Measurements from ENCODE around the gene CC2D1A.
A peak's percentile ranks its signal among the peaks of the same experiment; 100 is the strongest.

The CC2D1A gene

GRCh38 chr19:13899912-13900584 is 6.0 kb upstream of the CC2D1A start:
- Histone ChIP-seq H3K9ac (ENCODE audit: low read length) (no peak overlapping the region), H3K27me3 (ENCODE audit: control insufficient read depth, insufficient read depth, low read length) (no peaks in the 10 kb centered on the region), H3K27ac (ENCODE audit: low read depth, low read length) (no peak overlapping the region), H3K4me3 (ENCODE audit: low read length) (no peak overlapping the region), H3K36me3 (ENCODE audit: control insufficient read depth, insufficient read depth, low read length) (no peaks in the 10 kb centered on the region), H3K4me1 (ENCODE audit: control insufficient read depth, insufficient read depth, low read length) (no peaks in the 10 kb centered on the region)

- H3K9ac ChIP-seq (ENCODE audit: low read length) = no peak overlapping the region
- H3K27me3 ChIP-seq (ENCODE audit: control insufficient read depth, insufficient read depth, low read length) = no peaks in the 10 kb centered on the region
- H3K36me3 ChIP-seq (ENCODE audit: control insufficient read depth, insufficient read depth, low read length) = no peaks in the 10 kb centered on the region
- peaks cover 7% of the 10 kb centered on the region for H3K4me1 ChIP-seq (ENCODE audit: control insufficient read depth, insufficient read depth, low read length)
- no peak overlapping the region for H3K4me3 ChIP-seq (ENCODE audit: low read length)
- no peak overlapping the region for H3K27ac ChIP-seq (ENCODE audit: low read depth, low read length)
These were observed 2.9 kb upstream of the CC2D1A start for GRCh38 chr19:13902993-13903555.

GRCh38 chr19:13906521-13906904 is 512 bp downstream of the CC2D1A start:
- no peaks in the 10 kb centered on the region for H3K27me3 ChIP-seq (ENCODE audit: control insufficient read depth, insufficient read depth, low read length)
- H3K9ac ChIP-seq (ENCODE audit: low read length) = peak overlapping the region; percentile 71
- H3K4me1 ChIP-seq (ENCODE audit: control insufficient read depth, insufficient read depth, low read length) = peaks cover 7% of the 10 kb centered on the region
- H3K27ac ChIP-seq (ENCODE audit: low read depth, low read length) = no peak overlapping the region
- H3K36me3 ChIP-seq (ENCODE audit: control insufficient read depth, insufficient read depth, low read length) = no peaks in the 10 kb centered on the region
- H3K4me3 ChIP-seq (ENCODE audit: low read length) = peak overlapping the region; percentile 81

- Histone ChIP-seq H3K4me3 (ENCODE audit: low read length) (peak overlapping the region; percentile 81), H3K4me1 (ENCODE audit: control insufficient read depth, insufficient read depth, low read length) (peaks cover 7% of the 10 kb centered on the region), H3K9ac (ENCODE audit: low read length) (peak overlapping the region; percentile 49), H3K27me3 (ENCODE audit: control insufficient read depth, insufficient read depth, low read length) (no peaks in the 10 kb centered on the region), H3K27ac (ENCODE audit: low read depth, low read length) (no peak overlapping the region), H3K36me3 (ENCODE audit: control insufficient read depth, insufficient read depth, low read length) (no peaks in the 10 kb centered on the region)
These were observed 909 bp downstream of the CC2D1A start for GRCh38 chr19:13906910-13907309.

GRCh38 chr19:13908674-13909073 is 2.7 kb downstream of the CC2D1A start:
- Histone ChIP-seq H3K27ac (ENCODE audit: low read depth, low read length) (no peak overlapping the region), H3K9ac (ENCODE audit: low read length) (no peak overlapping the region)

GRCh38 chr19:13909430-13909829 is 3.4 kb downstream of the CC2D1A start:
- Histone ChIP-seq H3K36me3 (ENCODE audit: control insufficient read depth, insufficient read depth, low read length) (peaks cover 10% of the 10 kb centered on the region), H3K4me3 (ENCODE audit: low read length) (no peak overlapping the region), H3K9ac (ENCODE audit: low read length) (no peak overlapping the region), H3K4me1 (ENCODE audit: control insufficient read depth, insufficient read depth, low read length) (peaks cover 7% of the 10 kb centered on the region), H3K27ac (ENCODE audit: low read depth, low read length) (no peak overlapping the region), H3K27me3 (ENCODE audit: control insufficient read depth, insufficient read depth, low read length) (no peaks in the 10 kb centered on the region)

More at GRCh38 chr19:13908674-13909073, 2.7 kb downstream of the CC2D1A start:
- Histone ChIP-seq H3K36me3 (ENCODE audit: control insufficient read depth, insufficient read depth, low read length) (peaks cover 10% of the 10 kb centered on the region), H3K27me3 (ENCODE audit: control insufficient read depth, insufficient read depth, low read length) (no peaks in the 10 kb centered on the region), H3K4me3 (ENCODE audit: low read length) (no peak overlapping the region), H3K4me1 (ENCODE audit: control insufficient read depth, insufficient read depth, low read length) (peaks cover 7% of the 10 kb centered on the region)

- H3K9ac ChIP-seq (ENCODE audit: low read length) = no peak overlapping the region
- H3K4me1 ChIP-seq (ENCODE audit: control insufficient read depth, insufficient read depth, low read length) = no peaks in the 10 kb centered on the region
- no peak overlapping the region for H3K4me3 ChIP-seq (ENCODE audit: low read length)
- H3K27me3 ChIP-seq (ENCODE audit: control insufficient read depth, insufficient read depth, low read length) = no peaks in the 10 kb centered on the region
- H3K27ac ChIP-seq (ENCODE audit: low read depth, low read length) = no peak overlapping the region
- H3K36me3 ChIP-seq (ENCODE audit: control insufficient read depth, insufficient read depth, low read length) = peaks cover 20% of the 10 kb centered on the region
These were observed 7.4 kb downstream of the CC2D1A start for GRCh38 chr19:13913352-13913751.

GRCh38 chr19:13914777-13915176 is 8.8 kb downstream of the CC2D1A start:
- no peaks in the 10 kb centered on the region for H3K27me3 ChIP-seq (ENCODE audit: control insufficient read depth, insufficient read depth, low read length)
- peaks cover 23% of the 10 kb centered on the region for H3K36me3 ChIP-seq (ENCODE audit: control insufficient read depth, insufficient read depth, low read length)
- no peak overlapping the region for H3K4me3 ChIP-seq (ENCODE audit: low read length)

GRCh38 chr19:13917888-13918406 is 11.9 kb downstream of the CC2D1A start:
- no peak overlapping the region for H3K27ac ChIP-seq (ENCODE audit: low read depth, low read length)
- no peaks in the 10 kb centered on the region for H3K4me1 ChIP-seq (ENCODE audit: control insufficient read depth, insufficient read depth, low read length)
- no peak overlapping the region for H3K9ac ChIP-seq (ENCODE audit: low read length)
- no peak overlapping the region for H3K4me3 ChIP-seq (ENCODE audit: low read length)
- H3K36me3 ChIP-seq (ENCODE audit: control insufficient read depth, insufficient read depth, low read length) = peaks cover 35% of the 10 kb centered on the region
- H3K27me3 ChIP-seq (ENCODE audit: control insufficient read depth, insufficient read depth, low read length) = no peaks in the 10 kb centered on the region

More at GRCh38 chr19:13914777-13915176, 8.8 kb downstream of the CC2D1A start:
- no peak overlapping the region for H3K9ac ChIP-seq (ENCODE audit: low read length)
- no peak overlapping the region for H3K27ac ChIP-seq (ENCODE audit: low read depth, low read length)
- no peaks in the 10 kb centered on the region for H3K4me1 ChIP-seq (ENCODE audit: control insufficient read depth, insufficient read depth, low read length)

GRCh38 chr19:13918726-13919411 is 12.9 kb downstream of the CC2D1A start:
- Histone ChIP-seq H3K36me3 (ENCODE audit: control insufficient read depth, insufficient read depth, low read length) (peaks cover 37% of the 10 kb centered on the region), H3K27ac (ENCODE audit: low read depth, low read length) (no peak overlapping the region)

GRCh38 chr19:13920524-13920923 is 14.5 kb downstream of the CC2D1A start:
- Histone ChIP-seq H3K4me1 (ENCODE audit: control insufficient read depth, insufficient read depth, low read length) (no peaks in the 10 kb centered on the region), H3K4me3 (ENCODE audit: low read length) (no peak overlapping the region), H3K36me3 (ENCODE audit: control insufficient read depth, insufficient read depth, low read length) (peaks cover 35% of the 10 kb centered on the region), H3K27me3 (ENCODE audit: control insufficient read depth, insufficient read depth, low read length) (no peaks in the 10 kb centered on the region), H3K9ac (ENCODE audit: low read length) (no peak overlapping the region), H3K27ac (ENCODE audit: low read depth, low read length) (no peak overlapping the region)

More at GRCh38 chr19:13918726-13919411, 12.9 kb downstream of the CC2D1A start:
- H3K27me3 ChIP-seq (ENCODE audit: control insufficient read depth, insufficient read depth, low read length) = no peaks in the 10 kb centered on the region
- H3K4me1 ChIP-seq (ENCODE audit: control insufficient read depth, insufficient read depth, low read length) = no peaks in the 10 kb centered on the region
- H3K4me3 ChIP-seq (ENCODE audit: low read length) = no peak overlapping the region
- no peak overlapping the region for H3K9ac ChIP-seq (ENCODE audit: low read length)

- Histone ChIP-seq H3K27me3 (ENCODE audit: control insufficient read depth, insufficient read depth, low read length) (no peaks in the 10 kb centered on the region), H3K27ac (ENCODE audit: low read depth, low read length) (no peak overlapping the region), H3K4me1 (ENCODE audit: control insufficient read depth, insufficient read depth, low read length) (no peaks in the 10 kb centered on the region), H3K9ac (ENCODE audit: low read length) (no peak overlapping the region), H3K4me3 (ENCODE audit: low read length) (no peak overlapping the region), H3K36me3 (ENCODE audit: control insufficient read depth, insufficient read depth, low read length) (peaks cover 34% of the 10 kb centered on the region)
These were observed 15.1 kb downstream of the CC2D1A start for GRCh38 chr19:13920940-13921747.

Data from rectal smooth muscle tissue (tissue), 1 donor.